Bronchial epithelial cell (primary cell): ENCODE results near the gene PTH1R. TPM values are rescaled to one million over a fixed set of nuclear protein-coding genes. Genes with fewer than 3 reads are reported as not detected.
"Not testable (repeated sequence)": the region's sequence is repeated elsewhere in the genome, so short reads cannot be mapped to it uniquely, and the experiment has no call there.

Source experiments
- DNase-seq: peaks from one replicate; pipeline ENCODE4 v3.0.0-alpha.2; 2010; ENCODE audit warnings: low read depth
- FAIRE-seq: peaks from 2 replicates; lab custom pipeline; 2011; peaks lifted over from hg19 to GRCh38; lab: Jason Lieb, UNC
- H3K27me3 ChIP-seq: 2 replicates; pipeline ENCODE4 v1.5.1; 2011; ENCODE audit warnings: low read length; ENCODE audit not compliant: control insufficient read depth, insufficient read depth
- H3K36me3 ChIP-seq: 2 replicates; pipeline ENCODE4 v1.5.1; 2011; ENCODE audit warnings: low read length; ENCODE audit not compliant: control insufficient read depth, insufficient read depth
- H3K4me3 ChIP-seq: 2 replicates; pipeline ENCODE4 v1.5.1; 2011; ENCODE audit warnings: mild to moderate bottlenecking, low read depth, low read length, control low read depth
- total RNA-seq: library from RNA; depleted of rRNA; stranded (reverse); fragments of >200 nt; gene quantifications from 2 replicates; pipeline ENCODE4 v1.2.1, GENCODE V29; 2014
- TF ChIP-seq, protein P1 (sequence below): IDR thresholded peaks from 2 replicates; pipeline ENCODE4 v1.5.1; 2011; ENCODE audit warnings: mild to moderate bottlenecking, moderate library complexity, low read length, control low read depth, inconsistent platforms; ENCODE audit not compliant: insufficient read depth, severe bottlenecking

PTH1R gene
- total RNA-seq, 1 donor from 2014 or later: not detected

DNA sequence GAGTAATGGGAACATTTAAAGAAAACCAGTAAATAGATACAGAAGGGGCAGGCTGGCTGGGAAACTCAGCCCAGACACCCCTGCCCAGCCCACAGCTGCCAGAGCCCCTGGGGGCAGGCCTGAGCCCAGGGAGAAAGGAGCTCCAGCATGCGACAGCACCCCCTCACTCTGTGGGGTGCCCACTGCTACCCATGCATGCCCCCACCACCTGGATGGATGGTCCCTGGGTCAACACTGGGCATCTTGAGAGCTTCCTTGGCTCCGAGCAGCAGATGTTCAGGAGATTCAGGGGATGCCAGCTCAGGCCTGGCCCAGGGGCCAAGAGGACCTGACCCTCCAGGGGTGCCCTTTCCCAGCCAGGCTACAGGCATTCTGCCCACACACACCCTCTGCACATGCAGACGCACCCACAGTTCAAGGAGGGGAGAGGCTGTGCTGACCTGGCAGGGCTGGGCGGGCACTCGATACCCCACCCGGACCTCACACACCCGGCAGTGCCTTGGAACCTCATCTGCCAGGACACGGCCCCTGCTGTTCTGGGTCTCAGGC lies 31.5 kb downstream of the PTH1R start:
- Histone ChIP-seq H3K36me3 (no peaks in the 10 kb centered on the region), H3K4me3 (no peak overlapping the region), H3K27me3 (no peaks in the 10 kb centered on the region)
- FAIRE-seq (no peak), DNase-seq (no peak)
- TF ChIP-seq, protein P1, sequence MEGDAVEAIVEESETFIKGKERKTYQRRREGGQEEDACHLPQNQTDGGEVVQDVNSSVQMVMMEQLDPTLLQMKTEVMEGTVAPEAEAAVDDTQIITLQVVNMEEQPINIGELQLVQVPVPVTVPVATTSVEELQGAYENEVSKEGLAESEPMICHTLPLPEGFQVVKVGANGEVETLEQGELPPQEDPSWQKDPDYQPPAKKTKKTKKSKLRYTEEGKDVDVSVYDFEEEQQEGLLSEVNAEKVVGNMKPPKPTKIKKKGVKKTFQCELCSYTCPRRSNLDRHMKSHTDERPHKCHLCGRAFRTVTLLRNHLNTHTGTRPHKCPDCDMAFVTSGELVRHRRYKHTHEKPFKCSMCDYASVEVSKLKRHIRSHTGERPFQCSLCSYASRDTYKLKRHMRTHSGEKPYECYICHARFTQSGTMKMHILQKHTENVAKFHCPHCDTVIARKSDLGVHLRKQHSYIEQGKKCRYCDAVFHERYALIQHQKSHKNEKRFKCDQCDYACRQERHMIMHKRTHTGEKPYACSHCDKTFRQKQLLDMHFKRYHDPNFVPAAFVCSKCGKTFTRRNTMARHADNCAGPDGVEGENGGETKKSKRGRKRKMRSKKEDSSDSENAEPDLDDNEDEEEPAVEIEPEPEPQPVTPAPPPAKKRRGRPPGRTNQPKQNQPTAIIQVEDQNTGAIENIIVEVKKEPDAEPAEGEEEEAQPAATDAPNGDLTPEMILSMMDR: no peak

DNA sequence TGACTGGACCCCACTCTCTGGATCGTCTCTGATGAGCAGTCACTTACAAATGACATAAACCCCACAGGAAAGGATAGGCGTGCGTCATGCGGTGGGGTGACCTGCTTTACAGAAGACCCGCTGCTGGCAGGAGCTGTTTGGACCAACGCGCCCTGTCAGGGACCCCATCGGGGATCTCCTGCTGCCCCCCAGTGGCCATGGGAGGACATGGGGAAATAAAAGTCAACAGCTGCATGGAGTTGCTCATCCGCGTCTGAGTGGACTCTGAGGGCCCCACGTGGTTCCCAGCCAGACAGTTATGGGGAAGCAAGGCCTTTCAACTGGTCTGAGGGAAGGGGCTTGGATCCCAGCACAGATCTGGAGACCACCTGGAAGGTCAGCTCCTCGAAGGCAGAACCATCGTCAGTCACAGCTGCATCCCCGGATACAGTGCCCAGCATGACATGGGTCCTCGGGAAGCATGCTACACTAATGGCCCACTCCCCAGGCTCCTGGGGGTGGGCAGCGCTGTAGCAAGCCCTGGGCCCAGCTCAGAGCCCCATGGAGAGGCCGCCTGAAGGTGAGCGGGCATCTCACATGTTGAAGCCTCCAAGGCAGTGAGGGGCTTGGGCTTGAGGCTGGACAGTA lies 32.1 kb downstream of the PTH1R start:
- peak; percentile 63 for DNase-seq
- Histone ChIP-seq H3K4me3 (no peak overlapping the region), H3K36me3 (no peaks in the 10 kb centered on the region), H3K27me3 (no peaks in the 10 kb centered on the region)
- FAIRE-seq: no peak
- TF ChIP-seq, protein P1: peak; percentile 86

DNA sequence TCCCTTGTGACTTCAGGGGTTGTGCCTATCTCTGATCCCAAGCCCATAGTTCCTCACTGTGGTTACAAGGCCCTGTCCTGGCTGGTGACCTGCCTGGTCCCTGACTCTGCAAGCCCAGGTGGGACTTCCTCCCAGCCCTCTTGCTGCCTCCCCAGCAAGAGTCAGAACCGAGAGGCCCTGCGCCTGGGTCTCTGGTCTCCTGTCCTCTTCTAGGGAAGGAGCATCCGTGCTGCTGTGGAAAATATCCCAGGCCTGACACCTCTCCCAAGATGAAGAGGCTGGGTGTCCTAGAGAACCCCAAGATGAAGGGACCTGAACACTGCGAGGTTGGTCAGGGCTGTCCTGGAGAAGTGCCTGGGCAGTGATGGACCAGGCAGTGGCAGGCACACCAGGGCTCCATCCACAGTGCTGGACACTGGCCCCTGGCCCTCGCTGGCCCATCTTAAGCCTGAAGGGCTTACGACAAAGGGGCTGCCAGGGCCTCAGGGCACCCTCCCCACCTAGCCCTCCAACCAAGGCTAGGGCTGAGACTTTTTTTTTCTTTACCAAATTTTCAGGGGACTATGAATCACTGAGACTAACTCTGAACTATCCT lies 32.7 kb downstream of the PTH1R start:
- H3K27me3 ChIP-seq: no peaks in the 10 kb centered on the region
- no peaks in the 10 kb centered on the region for H3K36me3 ChIP-seq
- no peak for FAIRE-seq
- no peak for DNase-seq
- TF ChIP-seq, protein P1: no peak
- no peak overlapping the region for H3K4me3 ChIP-seq

DNA sequence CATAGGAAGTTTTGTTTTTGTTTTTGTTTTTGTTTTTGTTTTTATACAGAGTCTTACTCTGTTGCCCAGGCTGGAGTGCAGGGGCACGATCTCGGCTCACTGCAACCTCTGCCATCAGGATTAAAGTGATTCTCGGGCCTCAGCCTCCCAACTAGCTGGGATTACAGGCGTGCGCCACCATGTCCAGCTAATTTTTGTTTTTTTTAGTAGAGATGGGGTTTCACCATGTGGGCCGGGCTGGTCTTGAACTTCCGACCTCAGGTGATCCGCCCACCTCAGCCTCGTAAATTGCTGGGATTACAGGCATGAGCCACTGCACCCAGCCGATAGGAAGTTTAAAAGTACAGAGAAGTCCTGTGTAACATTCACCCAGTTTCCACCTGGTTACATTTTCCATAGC lies 33.4 kb downstream of the PTH1R start:
- H3K36me3 ChIP-seq, H3K4me3 ChIP-seq, FAIRE-seq, H3K27me3 ChIP-seq, DNase-seq: not testable (repeated sequence)

DNA sequence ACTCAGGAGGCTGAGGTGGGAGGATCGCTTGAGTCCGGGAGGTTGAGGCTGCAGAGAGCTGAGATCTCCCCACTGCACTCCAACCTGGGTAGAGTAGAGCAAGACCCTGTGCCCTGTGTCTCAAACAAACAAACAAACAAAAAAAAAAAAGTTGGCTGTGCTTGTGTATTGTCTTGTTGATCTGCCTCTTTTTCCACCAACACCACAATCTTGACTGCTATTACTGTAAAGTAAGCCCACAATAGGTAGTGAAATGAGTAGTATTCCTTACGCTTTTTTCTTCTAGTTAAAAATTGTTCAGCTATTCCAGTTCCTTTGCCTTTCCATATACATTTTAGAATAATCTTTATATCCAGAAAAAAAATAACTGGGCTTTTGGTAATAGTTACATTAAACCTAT lies 35.5 kb downstream of the PTH1R start:
- no peak for FAIRE-seq
- TF ChIP-seq, protein P1: no peak
- Histone ChIP-seq H3K36me3 (no peaks in the 10 kb centered on the region), H3K4me3 (no peak overlapping the region), H3K27me3 (no peaks in the 10 kb centered on the region)
- no peak for DNase-seq

DNA sequence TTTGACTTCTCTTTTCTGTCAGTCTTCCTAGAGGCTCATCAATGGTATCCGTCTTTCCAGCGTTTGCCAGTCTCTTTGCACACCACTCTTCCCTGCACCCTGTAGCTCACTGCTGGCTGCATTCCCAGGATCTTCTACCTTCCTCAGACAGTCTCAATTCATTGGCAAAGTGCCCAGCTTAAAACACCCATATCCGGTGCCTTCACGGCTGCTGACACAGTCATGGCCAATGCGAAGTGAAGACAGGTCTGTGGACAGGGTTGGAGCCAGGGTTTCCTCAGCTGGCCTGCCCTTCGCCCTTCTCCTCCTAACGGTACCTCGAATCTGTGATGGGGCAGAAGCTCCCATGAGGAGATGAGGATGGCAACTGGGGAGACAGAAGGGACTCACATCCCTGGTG lies 36.1 kb downstream of the PTH1R start:
- peak; percentile 50 for FAIRE-seq
- Histone ChIP-seq H3K27me3 (no peaks in the 10 kb centered on the region), H3K36me3 (no peaks in the 10 kb centered on the region), H3K4me3 (no peak overlapping the region)
- DNase-seq: peak; percentile 88
- TF ChIP-seq, protein P1: no peak
